ENCODE results near the gene LSAMP. TPM values are rescaled to one million over a fixed set of nuclear protein-coding genes. Genes with fewer than 3 reads are reported as not detected.

Gene LSAMP
- total and polyA plus RNA-seq, 4 experiments from 2014 or later = not detected

DNA sequence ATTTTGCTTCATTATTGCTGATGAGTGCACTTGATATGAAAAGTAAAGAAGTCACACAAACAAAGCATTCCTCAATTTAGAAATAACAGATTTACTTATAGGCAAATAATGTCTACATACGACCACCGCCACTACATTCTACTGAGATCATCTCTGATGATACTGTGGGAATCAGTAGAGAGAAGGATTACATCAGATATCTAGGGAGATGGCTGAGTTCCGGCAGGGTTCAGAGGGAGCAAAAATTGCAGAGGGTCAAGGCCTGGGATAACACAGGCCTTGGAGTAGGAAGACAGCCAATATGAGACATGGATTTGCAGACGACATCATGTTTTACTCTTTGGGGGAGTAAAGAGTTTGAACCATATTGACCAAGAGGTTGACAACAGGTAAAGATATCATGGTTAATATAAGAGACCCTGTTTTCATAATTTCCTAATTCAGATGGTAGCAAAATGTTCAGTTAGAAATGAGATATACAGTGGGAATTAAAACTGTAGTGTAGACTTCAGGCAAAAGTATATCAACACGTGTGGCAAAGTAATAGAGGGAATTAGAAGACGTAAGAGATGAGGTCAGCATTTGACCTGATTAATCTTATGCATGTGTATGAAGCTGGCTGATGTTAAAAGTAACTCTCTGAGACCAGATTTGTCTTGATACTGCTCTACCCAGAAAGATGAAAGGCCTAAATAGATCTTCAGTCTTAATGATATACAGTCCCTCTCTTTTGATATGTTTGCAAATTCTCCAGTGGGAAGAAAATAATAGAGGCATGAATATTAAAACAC is 15.6 kb downstream of the LSAMP start:
- DNase-seq = no peak
- H3K9me3 ChIP-seq (ENCODE audit: control insufficient read depth in 1 of 2, low read length in 2 of 2) = no peaks in the 10 kb centered on the region
- Mint-ChIP-seq H3K9me3 (peaks cover 0 to 7% (median 4%) of the 10 kb centered on the region in 8 donors), H3K27me3 (no peaks in the 10 kb centered on the region), H3K36me3 (no peaks in the 10 kb centered on the region), H3K27ac (no peak overlapping the region), H3K4me3 (no peak overlapping the region), H3K4me1 (no peaks in the 10 kb centered on the region)
- no peaks in the 10 kb centered on the region for H3K27me3 ChIP-seq (ENCODE audit: insufficient read depth, low read length)
- POLR2A ChIA-PET (ENCODE audit: partially characterized antibody) = no interaction called here
- H3K4me3 ChIP-seq (ENCODE audit: low read length in 2 of 2) = no peak overlapping the region
- CTCF ChIA-PET (ENCODE audit: partially characterized antibody) = no interaction called here
- no peaks in the 10 kb centered on the region for H3K4me1 ChIP-seq (ENCODE audit: insufficient read depth, low read length)
- H3K36me3 ChIP-seq (ENCODE audit: insufficient read depth, low read length) = no peaks in the 10 kb centered on the region
- no peak overlapping the region for H3K27ac ChIP-seq (ENCODE audit: low read depth, low read length)
- intact Hi-C loops (cut with micrococcal nuclease) = no loop called here

DNA sequence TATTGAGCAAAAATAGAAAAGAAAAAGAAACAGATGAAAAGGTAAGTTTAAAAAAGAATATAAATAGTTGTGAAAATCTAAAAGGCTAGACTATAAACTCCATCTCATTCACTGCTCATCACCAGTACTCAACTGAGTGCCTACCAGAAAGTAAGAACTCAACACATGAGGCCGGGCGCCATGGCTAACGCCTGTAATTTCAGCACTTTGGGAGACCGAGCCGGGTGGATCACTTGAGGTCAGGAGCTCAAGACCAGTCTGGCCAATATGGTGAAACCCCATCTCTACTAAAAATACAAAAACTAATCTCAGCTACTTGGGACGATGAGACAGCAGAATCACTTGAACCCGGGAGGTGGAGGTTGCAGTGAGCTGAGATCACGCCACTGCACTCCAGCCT is 19.3 kb downstream of the LSAMP start:
- H3K9me3 Mint-ChIP-seq = peaks cover 0 to 9% (median 3%) of the 10 kb centered on the region in 8 donors
- no peak overlapping the region for H3K4me3 Mint-ChIP-seq

DNA sequence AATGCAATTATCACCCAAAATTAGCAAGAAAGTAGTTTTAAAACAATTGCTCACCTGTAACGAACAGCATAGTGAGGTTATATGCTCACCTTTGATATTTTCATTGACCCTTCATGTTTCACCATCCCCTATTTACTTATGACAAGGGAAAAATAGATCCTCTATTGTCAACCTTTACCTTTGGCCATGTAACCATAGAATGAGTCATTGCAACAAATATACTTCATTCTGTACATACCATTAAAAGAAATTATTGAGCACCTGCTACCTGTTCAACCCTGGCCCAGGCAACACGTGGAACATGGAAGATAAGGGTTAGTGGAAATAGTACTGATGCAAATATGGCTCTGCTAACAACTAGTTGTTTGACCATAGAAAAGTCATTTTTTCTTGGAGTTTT is 20.2 kb downstream of the LSAMP start:
- ChIA-PET POLR2A (ENCODE audit: partially characterized antibody) (no interaction called here), CTCF (ENCODE audit: partially characterized antibody) (no interaction called here)
- Mint-ChIP-seq H3K27me3 (no peaks in the 10 kb centered on the region), H3K27ac (no peak overlapping the region), H3K4me3 (no peak overlapping the region), H3K36me3 (no peaks in the 10 kb centered on the region), H3K9me3 (peaks cover 0 to 9% (median 3%) of the 10 kb centered on the region in 8 donors), H3K4me1 (no peaks in the 10 kb centered on the region)
- H3K4me1 ChIP-seq (ENCODE audit: insufficient read depth, low read length) = no peaks in the 10 kb centered on the region
- H3K27me3 ChIP-seq (ENCODE audit: insufficient read depth, low read length) = no peaks in the 10 kb centered on the region
- H3K9me3 ChIP-seq (ENCODE audit: control insufficient read depth in 1 of 2, low read length in 2 of 2) = no peaks in the 10 kb centered on the region
- DNase-seq = no peak
- H3K27ac ChIP-seq (ENCODE audit: low read depth, low read length) = no peak overlapping the region
- H3K36me3 ChIP-seq (ENCODE audit: insufficient read depth, low read length) = no peaks in the 10 kb centered on the region
- intact Hi-C loops (cut with micrococcal nuclease) = no loop called here
- H3K4me3 ChIP-seq (ENCODE audit: low read length in 2 of 2) = no peak overlapping the region

More for the DNA sequence above, 19.3 kb downstream of the LSAMP start:
- Mint-ChIP-seq H3K27ac (no peak overlapping the region), H3K27me3 (no peaks in the 10 kb centered on the region), H3K4me1 (no peaks in the 10 kb centered on the region), H3K36me3 (no peaks in the 10 kb centered on the region)
- ChIA-PET CTCF (ENCODE audit: partially characterized antibody) (no interaction called here), POLR2A (ENCODE audit: partially characterized antibody) (no interaction called here)
- intact Hi-C loops (cut with micrococcal nuclease) = no loop called here
- DNase-seq = no peak
- no peaks in the 10 kb centered on the region for H3K9me3 ChIP-seq (ENCODE audit: control insufficient read depth in 1 of 2, low read length in 2 of 2)
- H3K27me3 ChIP-seq (ENCODE audit: insufficient read depth, low read length) = no peaks in the 10 kb centered on the region
- H3K4me1 ChIP-seq (ENCODE audit: insufficient read depth, low read length) = no peaks in the 10 kb centered on the region
- H3K36me3 ChIP-seq (ENCODE audit: insufficient read depth, low read length) = no peaks in the 10 kb centered on the region
- H3K4me3 ChIP-seq (ENCODE audit: low read length in 2 of 2) = no peak overlapping the region
- H3K27ac ChIP-seq (ENCODE audit: low read depth, low read length) = no peak overlapping the region

DNA sequence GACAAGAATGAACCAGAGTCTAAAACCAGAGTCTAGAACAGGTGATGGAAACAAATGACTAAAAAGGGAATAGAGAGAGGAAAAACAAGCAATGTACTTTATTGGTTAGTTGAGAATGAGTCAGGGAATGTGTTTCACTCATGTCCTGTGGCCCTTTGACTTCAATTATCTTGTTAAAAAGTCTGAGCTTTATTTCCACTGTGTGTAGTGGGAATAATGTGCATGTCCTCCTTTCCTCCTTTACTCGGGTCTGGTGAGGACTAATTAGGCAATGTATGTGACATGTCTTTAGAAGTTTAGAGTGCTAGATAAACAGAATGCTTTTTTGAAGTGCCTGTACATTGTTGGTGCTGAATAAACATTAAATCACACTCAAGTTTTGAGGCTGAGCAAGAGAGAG is 21.3 kb downstream of the LSAMP start:
- H3K4me1 ChIP-seq (ENCODE audit: insufficient read depth, low read length) = no peaks in the 10 kb centered on the region
- H3K9me3 ChIP-seq (ENCODE audit: control insufficient read depth in 1 of 2, low read length in 2 of 2) = no peaks in the 10 kb centered on the region
- Mint-ChIP-seq H3K4me1 (no peaks in the 10 kb centered on the region), H3K27ac (no peak overlapping the region), H3K36me3 (no peaks in the 10 kb centered on the region), H3K27me3 (no peaks in the 10 kb centered on the region), H3K4me3 (no peak overlapping the region), H3K9me3 (peaks cover 0 to 9% (median 6%) of the 10 kb centered on the region in 8 donors)
- intact Hi-C loops (cut with micrococcal nuclease) = no loop called here
- ChIA-PET CTCF (ENCODE audit: partially characterized antibody) (no interaction called here), POLR2A (ENCODE audit: partially characterized antibody) (no interaction called here)
- no peaks in the 10 kb centered on the region for H3K36me3 ChIP-seq (ENCODE audit: insufficient read depth, low read length)
- no peak overlapping the region for H3K27ac ChIP-seq (ENCODE audit: low read depth, low read length)
- no peak for DNase-seq
- no peak overlapping the region for H3K4me3 ChIP-seq (ENCODE audit: low read length in 2 of 2)
- H3K27me3 ChIP-seq (ENCODE audit: insufficient read depth, low read length) = no peaks in the 10 kb centered on the region

DNA sequence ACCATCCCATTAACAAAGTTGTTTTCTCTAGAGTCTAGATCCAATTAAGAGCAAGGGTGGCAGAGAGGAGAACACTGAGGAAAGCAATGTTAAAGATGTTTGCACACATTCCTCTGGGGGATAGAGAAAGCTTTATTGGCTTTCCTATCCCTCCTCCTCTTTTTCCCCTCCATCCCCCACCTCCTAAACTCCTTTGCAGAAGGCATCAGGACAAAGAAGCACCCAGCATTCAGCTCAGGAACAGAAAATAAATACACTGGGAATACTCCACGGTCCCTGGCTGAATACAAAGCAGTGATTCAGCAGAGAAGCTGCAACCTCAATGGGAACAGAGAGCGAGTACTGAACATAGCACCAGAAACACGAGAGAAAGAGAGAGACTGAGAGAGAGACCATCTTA is 21.9 kb downstream of the LSAMP start:
- no peak for DNase-seq
- POLR2A ChIA-PET (ENCODE audit: partially characterized antibody) = no interaction called here
- no peak overlapping the region for H3K4me3 ChIP-seq (ENCODE audit: low read length in 2 of 2)
- no peaks in the 10 kb centered on the region for H3K27me3 Mint-ChIP-seq
- no peaks in the 10 kb centered on the region for H3K4me1 ChIP-seq (ENCODE audit: insufficient read depth, low read length)
- no peak overlapping the region for H3K27ac Mint-ChIP-seq
- H3K4me1 Mint-ChIP-seq = no peaks in the 10 kb centered on the region
- H3K36me3 ChIP-seq (ENCODE audit: insufficient read depth, low read length) = no peaks in the 10 kb centered on the region
- H3K9me3 Mint-ChIP-seq = peaks cover 0 to 9% (median 6%) of the 10 kb centered on the region in 8 donors
- H3K9me3 ChIP-seq (ENCODE audit: control insufficient read depth in 1 of 2, low read length in 2 of 2) = no peaks in the 10 kb centered on the region
- H3K36me3 Mint-ChIP-seq = no peaks in the 10 kb centered on the region
- CTCF ChIA-PET (ENCODE audit: partially characterized antibody) = no interaction called here
- H3K27ac ChIP-seq (ENCODE audit: low read depth, low read length) = no peak overlapping the region
- no peak overlapping the region for H3K4me3 Mint-ChIP-seq
- no peaks in the 10 kb centered on the region for H3K27me3 ChIP-seq (ENCODE audit: insufficient read depth, low read length)
- intact Hi-C loops (cut with micrococcal nuclease) = no loop called here

DNA sequence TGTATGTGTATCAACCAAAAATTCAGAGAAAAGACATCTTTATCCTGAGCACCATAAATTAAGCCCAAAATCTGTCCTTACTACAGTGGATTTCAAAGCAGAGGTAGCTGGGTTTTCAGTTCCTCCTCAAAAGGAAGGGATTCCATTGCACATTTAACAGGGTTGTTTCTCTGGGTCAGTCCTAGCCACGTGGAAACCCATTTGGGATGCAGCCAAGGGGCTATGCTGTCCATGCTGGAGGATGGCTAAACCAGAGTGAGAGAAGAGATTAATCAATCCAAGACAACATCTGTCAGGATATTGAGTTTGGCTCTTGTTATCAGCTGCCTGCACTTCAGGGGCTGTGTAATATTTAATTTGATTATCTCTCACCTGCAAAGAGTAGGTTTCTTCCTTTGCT is 28.1 kb downstream of the LSAMP start:
- Histone ChIP-seq H3K4me1 (ENCODE audit: insufficient read depth, low read length) (no peaks in the 10 kb centered on the region), H3K9me3 (ENCODE audit: control insufficient read depth in 1 of 2, low read length in 2 of 2) (no peaks in the 10 kb centered on the region), H3K4me3 (ENCODE audit: low read length in 2 of 2) (no peak overlapping the region), H3K27ac (ENCODE audit: low read depth, low read length) (no peak overlapping the region), H3K27me3 (ENCODE audit: insufficient read depth, low read length) (no peaks in the 10 kb centered on the region), H3K36me3 (ENCODE audit: insufficient read depth, low read length) (no peaks in the 10 kb centered on the region)
- H3K27ac Mint-ChIP-seq = no peak overlapping the region
- no peak overlapping the region for H3K4me3 Mint-ChIP-seq
- no peak for DNase-seq
- no peaks in the 10 kb centered on the region for H3K36me3 Mint-ChIP-seq
- ChIA-PET CTCF (ENCODE audit: partially characterized antibody) (no interaction called here), POLR2A (ENCODE audit: partially characterized antibody) (no interaction called here)
- H3K9me3 Mint-ChIP-seq = peaks cover 0 to 14% (median 4%) of the 10 kb centered on the region in 8 donors
- no peaks in the 10 kb centered on the region for H3K27me3 Mint-ChIP-seq
- no peaks in the 10 kb centered on the region for H3K4me1 Mint-ChIP-seq
- intact Hi-C loops (cut with micrococcal nuclease) = no loop called here

DNA sequence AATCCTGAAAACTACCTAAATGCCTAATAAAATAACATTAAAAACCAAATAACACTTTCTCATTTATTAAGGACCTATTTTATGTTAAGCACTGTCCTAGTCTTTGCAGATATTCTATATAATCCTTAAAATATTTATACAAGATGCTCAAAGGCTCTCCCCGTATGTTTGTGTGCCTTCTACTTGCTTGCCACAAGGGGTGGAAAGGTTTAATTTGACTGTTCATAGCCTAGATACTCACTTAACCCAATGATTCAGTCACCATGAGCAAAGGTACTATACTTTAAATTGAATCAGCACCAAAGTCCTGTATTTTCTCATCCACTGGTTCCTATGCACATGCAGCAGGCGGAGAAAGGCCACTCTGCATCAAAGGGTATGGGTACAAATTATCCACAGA is 32.0 kb downstream of the LSAMP start:
- Mint-ChIP-seq H3K36me3 (no peaks in the 10 kb centered on the region), H3K9me3 (peaks cover 0 to 10% (median 3%) of the 10 kb centered on the region in 8 donors), H3K4me3 (no peak overlapping the region), H3K4me1 (no peaks in the 10 kb centered on the region), H3K27ac (no peak overlapping the region), H3K27me3 (no peaks in the 10 kb centered on the region)
- no peaks in the 10 kb centered on the region for H3K4me1 ChIP-seq (ENCODE audit: insufficient read depth, low read length)
- no peaks in the 10 kb centered on the region for H3K27me3 ChIP-seq (ENCODE audit: insufficient read depth, low read length)
- H3K4me3 ChIP-seq (ENCODE audit: low read length in 2 of 2) = no peak overlapping the region
- intact Hi-C loops (cut with micrococcal nuclease) = no loop called here
- ChIA-PET CTCF (ENCODE audit: partially characterized antibody) (no interaction called here), POLR2A (ENCODE audit: partially characterized antibody) (no interaction called here)
- H3K36me3 ChIP-seq (ENCODE audit: insufficient read depth, low read length) = no peaks in the 10 kb centered on the region
- no peaks in the 10 kb centered on the region for H3K9me3 ChIP-seq (ENCODE audit: control insufficient read depth in 1 of 2, low read length in 2 of 2)
- no peak for DNase-seq
- no peak overlapping the region for H3K27ac ChIP-seq (ENCODE audit: low read depth, low read length)

DNA sequence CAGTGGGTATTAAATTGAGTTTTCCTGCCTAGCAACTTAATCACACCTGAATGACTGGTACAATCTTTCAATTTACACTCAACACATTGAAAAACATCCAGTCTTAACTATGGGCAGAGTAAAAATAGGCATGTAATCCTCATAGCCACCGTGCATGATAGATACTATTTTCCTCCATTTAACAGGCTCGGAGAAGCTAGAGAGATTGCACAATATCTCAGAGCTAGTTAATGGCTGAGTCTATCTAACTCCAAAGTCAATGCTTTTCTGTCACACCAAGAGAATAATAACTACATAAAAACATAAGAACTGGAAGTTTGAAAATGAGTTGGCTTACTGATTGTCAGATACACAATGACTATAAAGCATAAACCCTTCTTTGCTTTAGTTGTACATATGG is 36.8 kb downstream of the LSAMP start:
- H3K27ac Mint-ChIP-seq = no peak overlapping the region
- DNase-seq = no peak
- no peak overlapping the region for H3K4me3 ChIP-seq (ENCODE audit: low read length in 2 of 2)
- H3K36me3 ChIP-seq (ENCODE audit: insufficient read depth, low read length) = no peaks in the 10 kb centered on the region
- no peak overlapping the region for H3K27ac ChIP-seq (ENCODE audit: low read depth, low read length)
- no peaks in the 10 kb centered on the region for H3K4me1 Mint-ChIP-seq
- peaks cover 0 to 5% (median 2%) of the 10 kb centered on the region in 8 donors for H3K9me3 Mint-ChIP-seq
- CTCF ChIA-PET (ENCODE audit: partially characterized antibody) = no interaction called here
- POLR2A ChIA-PET (ENCODE audit: partially characterized antibody) = no interaction called here
- H3K27me3 Mint-ChIP-seq = no peaks in the 10 kb centered on the region
- no peak overlapping the region for H3K4me3 Mint-ChIP-seq
- H3K36me3 Mint-ChIP-seq = no peaks in the 10 kb centered on the region
- H3K27me3 ChIP-seq (ENCODE audit: insufficient read depth, low read length) = no peaks in the 10 kb centered on the region
- no peaks in the 10 kb centered on the region for H3K4me1 ChIP-seq (ENCODE audit: insufficient read depth, low read length)
- H3K9me3 ChIP-seq (ENCODE audit: control insufficient read depth in 1 of 2, low read length in 2 of 2) = no peaks in the 10 kb centered on the region
- intact Hi-C loops (cut with micrococcal nuclease) = no loop called here

Data from CD4-positive, alpha-beta memory T cell (primary cell).